GM12892 (cell line): ENCODE data around the gene ITFG1.

Source experiments
- POLR2A ChIP-seq: IDR thresholded peaks from 2 replicates; pipeline ENCODE4 v1.6.1; 2011; ENCODE audit warnings: low read depth, low read length, control low read depth
- POLR2AphosphoS5 ChIP-seq: IDR thresholded peaks from 2 replicates; pipeline ENCODE4 v1.6.1; 2011; ENCODE audit warnings: low read depth, low read length, control low read depth

- TF ChIP-seq POLR2AphosphoS5 (no peak), POLR2A (no peak)
Observed at GRCh38 chr16:47109361-47109760, 351.5 kb downstream of the ITFG1 start.
